Measurements from ENCODE around the gene LRMDA. TPM values are rescaled to one million over a fixed set of nuclear protein-coding genes. Genes with fewer than 3 reads are reported as not detected.

The LRMDA gene
- total RNA-seq, 6 experiments from 2014 or later: 0.32 TPM; not detected in 5

- no peaks in the 10 kb centered on the region for H3K4me1 Mint-ChIP-seq (ENCODE audit: low read depth)
- H3K4me3 Mint-ChIP-seq: no peak overlapping the region
- no peak for TF ChIP-seq CTCF (IDR thresholded peaks at IDR 0.05)
- peaks cover 3% of the 10 kb centered on the region for H3K27me3 Mint-ChIP-seq (ENCODE audit: insufficient read depth)
- no peak overlapping the region for H3K27ac Mint-ChIP-seq
- no peaks in the 10 kb centered on the region for H3K9me3 Mint-ChIP-seq
- no peak for DNase-seq
- no peaks in the 10 kb centered on the region for H3K36me3 Mint-ChIP-seq (ENCODE audit: low read depth)
Measured at GRCh38 chr10:76234499-76235226, 803.2 kb downstream of the LRMDA start.

GRCh38 chr10:76236356-76236755 is 804.9 kb downstream of the LRMDA start:
- DNase-seq: no peak
- no peak overlapping the region for H3K4me3 Mint-ChIP-seq
- H3K27me3 Mint-ChIP-seq (ENCODE audit: insufficient read depth): peaks cover 3% of the 10 kb centered on the region
- TF ChIP-seq CTCF (IDR thresholded peaks at IDR 0.05): no peak
- H3K9me3 Mint-ChIP-seq: no peaks in the 10 kb centered on the region
- no peak overlapping the region for H3K27ac Mint-ChIP-seq
- H3K4me1 Mint-ChIP-seq (ENCODE audit: low read depth): no peaks in the 10 kb centered on the region
- no peaks in the 10 kb centered on the region for H3K36me3 Mint-ChIP-seq (ENCODE audit: low read depth)

GRCh38 chr10:76242956-76243355 is 811.5 kb downstream of the LRMDA start:
- Mint-ChIP-seq H3K36me3 (ENCODE audit: low read depth) (no peaks in the 10 kb centered on the region), H3K27me3 (ENCODE audit: insufficient read depth) (no peaks in the 10 kb centered on the region; the same call in none of the 2 replicates), H3K4me1 (ENCODE audit: low read depth) (no peaks in the 10 kb centered on the region), H3K9me3 (no peaks in the 10 kb centered on the region), H3K27ac (no peak overlapping the region), H3K4me3 (no peak overlapping the region)
- DNase-seq: no peak
- no peak for TF ChIP-seq CTCF (IDR thresholded peaks at IDR 0.05)

GRCh38 chr10:76244061-76244686 is 812.8 kb downstream of the LRMDA start:
- TF ChIP-seq CTCF (IDR thresholded peaks at IDR 0.05): no peak
- H3K4me3 Mint-ChIP-seq: no peak overlapping the region
- H3K27me3 Mint-ChIP-seq (ENCODE audit: insufficient read depth): no peaks in the 10 kb centered on the region; the same call in none of the 2 replicates
- no peak overlapping the region for H3K27ac Mint-ChIP-seq
- H3K9me3 Mint-ChIP-seq: no peaks in the 10 kb centered on the region
- no peaks in the 10 kb centered on the region for H3K4me1 Mint-ChIP-seq (ENCODE audit: low read depth)
- H3K36me3 Mint-ChIP-seq (ENCODE audit: low read depth): no peaks in the 10 kb centered on the region
- no peak for DNase-seq

- Mint-ChIP-seq H3K27me3 (ENCODE audit: insufficient read depth) (no peaks in the 10 kb centered on the region; the same call in none of the 2 replicates), H3K4me1 (ENCODE audit: low read depth) (no peaks in the 10 kb centered on the region), H3K4me3 (no peak overlapping the region), H3K9me3 (no peaks in the 10 kb centered on the region), H3K27ac (no peak overlapping the region), H3K36me3 (ENCODE audit: low read depth) (no peaks in the 10 kb centered on the region)
- no peak for DNase-seq
- TF ChIP-seq CTCF (IDR thresholded peaks at IDR 0.05): no peak
Measured at GRCh38 chr10:76245951-76246495, 814.6 kb downstream of the LRMDA start.
